Retinal pigment epithelial cell (primary cell): ENCODE results near the gene GPATCH1.

Experiments
- DNase-seq: peaks from one replicate; pipeline ENCODE4 v3.0.0-alpha.2; 2010; ENCODE audit warnings: low read depth
- H3K4me3 ChIP-seq: 2 replicates; pipeline ENCODE4 v1.5.1; 2011; ENCODE audit warnings: mild to moderate bottlenecking, low read length, control low read depth, moderate library complexity
- TF ChIP-seq, protein P1 (sequence below): conservative IDR thresholded peaks from 2 replicates; pipeline ENCODE4 v1.5.1; 2011; ENCODE audit warnings: low read depth, low read length, control low read depth, inconsistent platforms

The GPATCH1 gene

GRCh38 chr19:33102893-33103292 is 21.9 kb downstream of the GPATCH1 start:
- H3K4me3 ChIP-seq, result no peak overlapping the region
- DNase-seq, result no peak
- TF ChIP-seq, protein P1, sequence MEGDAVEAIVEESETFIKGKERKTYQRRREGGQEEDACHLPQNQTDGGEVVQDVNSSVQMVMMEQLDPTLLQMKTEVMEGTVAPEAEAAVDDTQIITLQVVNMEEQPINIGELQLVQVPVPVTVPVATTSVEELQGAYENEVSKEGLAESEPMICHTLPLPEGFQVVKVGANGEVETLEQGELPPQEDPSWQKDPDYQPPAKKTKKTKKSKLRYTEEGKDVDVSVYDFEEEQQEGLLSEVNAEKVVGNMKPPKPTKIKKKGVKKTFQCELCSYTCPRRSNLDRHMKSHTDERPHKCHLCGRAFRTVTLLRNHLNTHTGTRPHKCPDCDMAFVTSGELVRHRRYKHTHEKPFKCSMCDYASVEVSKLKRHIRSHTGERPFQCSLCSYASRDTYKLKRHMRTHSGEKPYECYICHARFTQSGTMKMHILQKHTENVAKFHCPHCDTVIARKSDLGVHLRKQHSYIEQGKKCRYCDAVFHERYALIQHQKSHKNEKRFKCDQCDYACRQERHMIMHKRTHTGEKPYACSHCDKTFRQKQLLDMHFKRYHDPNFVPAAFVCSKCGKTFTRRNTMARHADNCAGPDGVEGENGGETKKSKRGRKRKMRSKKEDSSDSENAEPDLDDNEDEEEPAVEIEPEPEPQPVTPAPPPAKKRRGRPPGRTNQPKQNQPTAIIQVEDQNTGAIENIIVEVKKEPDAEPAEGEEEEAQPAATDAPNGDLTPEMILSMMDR, result no peak

DNA sequence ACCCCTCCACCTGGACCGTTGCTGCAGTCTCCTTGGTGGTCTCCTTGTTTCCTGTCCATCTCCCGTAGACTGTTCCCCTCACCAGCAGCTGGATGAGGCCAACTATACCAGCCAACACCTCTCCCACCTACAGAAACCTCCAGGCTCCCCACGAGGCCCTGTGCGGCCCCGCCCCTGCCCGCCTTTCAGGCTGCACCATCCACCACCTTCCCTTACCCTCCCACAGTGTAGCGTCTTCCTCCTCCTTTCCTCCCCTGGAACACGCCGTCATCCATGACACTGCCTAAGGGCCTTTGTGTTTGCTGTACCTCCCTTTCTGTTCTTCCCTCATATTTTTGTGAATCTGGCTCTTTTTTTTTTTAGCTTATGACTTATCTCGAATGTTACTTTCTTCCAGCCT is 27.2 kb downstream of the GPATCH1 start:
- TF ChIP-seq, protein P1, result no peak

GRCh38 chr19:33110137-33110910 is 29.3 kb downstream of the GPATCH1 start:
- no peak for DNase-seq
- H3K4me3 ChIP-seq, result no peak overlapping the region
- TF ChIP-seq, protein P1, result no peak

More for the DNA sequence above, 27.2 kb downstream of the GPATCH1 start:
- H3K4me3 ChIP-seq, result no peak overlapping the region
- no peak for DNase-seq

DNA sequence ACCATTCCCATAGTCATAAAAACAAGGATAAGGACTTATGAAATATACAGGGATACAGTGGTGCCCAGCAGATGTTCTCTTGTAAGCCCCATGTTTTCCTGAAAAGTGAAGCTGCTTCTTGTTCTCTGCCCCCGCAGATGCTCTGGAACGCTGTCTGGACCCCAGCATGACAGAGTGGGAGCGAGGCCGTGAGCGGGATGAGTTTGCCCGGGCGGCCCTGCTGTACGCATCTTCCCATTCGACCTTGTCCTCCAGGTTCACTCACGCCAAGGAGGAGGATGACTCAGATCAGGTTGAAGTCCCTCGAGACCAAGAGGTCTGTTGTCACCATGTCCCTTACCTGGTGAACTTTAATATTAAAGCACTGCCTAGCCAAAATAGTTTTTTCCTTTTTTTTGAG is 30.6 kb downstream of the GPATCH1 start:
- no peak for DNase-seq
- TF ChIP-seq, protein P1, result no peak
- H3K4me3 ChIP-seq, result no peak overlapping the region

DNA sequence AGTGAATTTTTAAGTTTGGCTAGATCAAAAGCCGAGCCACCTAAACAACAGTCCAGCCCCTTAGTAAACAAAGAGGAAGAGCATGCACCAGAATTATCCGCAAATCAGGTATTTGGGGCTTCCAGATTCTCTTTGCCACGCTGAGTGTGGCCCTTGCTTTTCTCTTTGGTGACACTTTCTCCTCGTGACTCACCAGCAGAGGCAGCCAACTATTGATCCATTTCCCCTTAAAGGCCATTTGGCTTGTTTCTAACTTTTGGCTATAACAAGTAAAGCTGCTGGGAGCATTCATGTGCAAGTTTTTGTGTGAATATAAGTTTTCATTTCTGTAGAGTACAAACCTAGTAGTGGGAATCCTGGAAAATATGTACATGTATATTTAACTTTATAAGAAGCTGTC is 33.3 kb downstream of the GPATCH1 start:
- no peak overlapping the region for H3K4me3 ChIP-seq
- TF ChIP-seq, protein P1, result no peak
- no peak for DNase-seq

DNA sequence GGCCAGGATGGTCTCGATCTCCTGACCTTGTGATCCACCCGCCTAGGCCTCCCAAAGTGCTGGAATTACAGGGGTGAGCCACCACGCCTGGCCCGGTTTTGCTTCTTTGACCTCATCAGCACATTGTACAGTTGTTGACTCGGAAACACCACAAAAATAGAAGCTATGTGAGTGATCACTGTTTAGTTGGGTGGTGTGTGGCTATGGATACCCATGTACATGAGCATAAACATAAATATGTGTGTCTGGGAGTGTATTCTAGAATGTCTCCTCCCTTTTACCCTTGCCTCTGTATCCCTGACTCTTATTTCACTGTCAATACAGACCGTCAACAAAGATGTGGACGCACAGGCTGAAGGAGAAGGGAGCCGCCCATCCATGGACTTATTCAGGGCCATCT is 36.5 kb downstream of the GPATCH1 start:
- no peak overlapping the region for H3K4me3 ChIP-seq
- no peak for DNase-seq
- TF ChIP-seq, protein P1, result no peak

DNA sequence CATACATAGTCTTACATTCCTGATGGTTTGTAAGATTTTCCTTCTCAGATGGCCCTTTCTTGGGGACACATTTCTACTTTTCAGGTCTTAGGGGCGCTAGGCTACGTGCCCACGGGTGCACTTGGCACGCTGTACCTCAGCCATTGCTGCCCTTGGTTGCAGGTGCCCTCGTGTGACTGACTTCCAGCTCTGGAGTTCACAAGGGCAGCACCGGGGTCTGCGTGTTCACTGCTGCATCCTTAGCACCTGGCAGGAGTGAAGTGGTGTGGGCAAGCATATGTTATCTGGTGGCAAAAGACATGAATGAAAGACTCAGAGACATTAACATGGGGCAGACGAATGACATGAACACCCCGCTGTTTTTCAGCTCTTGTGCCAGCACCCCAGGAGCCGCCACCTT is 37.7 kb downstream of the GPATCH1 start:
- TF ChIP-seq, protein P1, result no peak
- DNase-seq, result no peak
- H3K4me3 ChIP-seq, result no peak overlapping the region
